BLaER1 treated with 17β-estradiol and CSF1 and Interleukin-3, amounts not matched to agents 10 nM and 100 nM (cell line): ENCODE results near the gene PSEN1.

Experiments used
- H3K27ac ChIP-seq, 11 experiments: shearing (Covaris generic); formaldehyde crosslinking; 2 replicates each; pipeline ENCODE4 v1.8.1; 2022
- H3K27me3 ChIP-seq, 11 experiments: shearing (Covaris generic); formaldehyde crosslinking; 2 replicates each; pipeline ENCODE4 v1.8.1; 2022
- H3K36me3 ChIP-seq, 11 experiments: shearing (Covaris generic); formaldehyde crosslinking; 2 replicates each; pipeline ENCODE4 v1.8.1; 2022
- H3K4me1 ChIP-seq, 10 experiments: shearing (Covaris generic); formaldehyde crosslinking; 2 replicates each; pipeline ENCODE4 v1.8.1; 2022
- H3K4me2 ChIP-seq, 11 experiments: shearing (Covaris generic); formaldehyde crosslinking; 2 replicates each; pipeline ENCODE4 v1.8.1; 2022
- H3K4me3 ChIP-seq, 10 experiments: shearing (Covaris generic); formaldehyde crosslinking; 2 replicates each; pipeline ENCODE4 v1.8.1; 2022
- H3K9ac ChIP-seq, 11 experiments: shearing (Covaris generic); formaldehyde crosslinking; 2 replicates each; pipeline ENCODE4 v1.8.1; 2022
- H3K9me3 ChIP-seq, 11 experiments: shearing (Covaris generic); formaldehyde crosslinking; replicated peaks in 1 of 11; 2 replicates each; pipeline ENCODE4 v1.8.1; 2022
- H4K20me1 ChIP-seq, 11 experiments: shearing (Covaris generic); formaldehyde crosslinking; 2 replicates each; pipeline ENCODE4 v1.8.1; 2022
- Cebpa-rat ChIP-seq, 11 experiments: shearing (Covaris generic); IDR thresholded peaks; 2 replicates each; pipeline ENCODE4 v1.8.1; 2022

Gene PSEN1

DNA sequence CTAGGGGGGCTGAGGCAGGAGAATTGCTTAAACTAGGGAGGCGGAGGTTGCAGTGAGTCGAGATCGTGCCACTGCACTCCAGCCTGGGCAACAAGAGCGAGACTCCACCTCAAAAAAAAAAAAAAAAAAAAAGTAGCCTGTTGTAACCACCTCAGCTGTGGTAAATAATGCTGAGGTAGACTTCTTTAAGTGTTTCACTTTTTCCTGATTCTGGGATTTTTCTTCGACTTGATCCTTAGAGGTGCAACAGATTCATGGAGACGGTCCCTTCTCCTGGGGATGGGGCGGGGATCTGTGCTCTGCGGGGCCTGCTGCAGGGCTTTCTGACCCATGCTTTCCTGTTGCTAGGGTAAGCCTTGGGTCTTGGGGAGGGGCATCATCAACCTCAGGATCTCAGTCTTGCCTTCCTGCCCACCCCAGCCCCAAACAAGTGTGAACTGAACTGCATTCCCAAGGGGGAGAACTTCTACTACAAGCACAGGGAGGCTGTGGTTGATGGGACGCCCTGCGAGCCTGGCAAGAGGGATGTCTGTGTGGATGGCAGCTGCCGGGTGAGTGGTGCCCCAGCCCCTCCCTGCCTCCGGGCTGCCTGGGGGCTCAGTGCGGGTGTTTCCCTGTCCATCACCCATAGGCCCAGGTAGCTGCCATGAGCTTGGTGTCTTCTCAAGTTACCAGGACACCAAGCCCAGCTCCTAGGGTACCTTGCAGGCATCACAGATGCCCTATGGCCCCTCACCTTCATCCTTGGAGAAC, 113.4 kb downstream of the PSEN1 start:
- Histone ChIP-seq H3K4me3 (no peak overlapping the region), H3K27me3 (peaks cover 7 to 32% (median 29%) of the 10 kb centered on the region in 11 experiments; a peak in 20 of 22 replicates), H3K9ac (peak overlapping the region in 2 of 11 experiments; percentile 3 to 31; a peak in 1 of 22 replicates), H3K27ac (no peak overlapping the region), H3K36me3 (no peaks in the 10 kb centered on the region), H3K4me1 (peaks cover 56 to 75% (median 71%) of the 10 kb centered on the region in 10 experiments), H3K9me3 (no peaks in the 10 kb centered on the region), H4K20me1 (peaks cover 0 to 19% (median 0%) of the 10 kb centered on the region in 11 experiments; a peak in 6 of 22 replicates), H3K4me2 (peak overlapping the region; percentile 73 to 98 (median 92); a peak in 21 of 22 replicates)
- no peak for TF ChIP-seq Cebpa-rat (IDR thresholded peaks at IDR 0.05)

DNA sequence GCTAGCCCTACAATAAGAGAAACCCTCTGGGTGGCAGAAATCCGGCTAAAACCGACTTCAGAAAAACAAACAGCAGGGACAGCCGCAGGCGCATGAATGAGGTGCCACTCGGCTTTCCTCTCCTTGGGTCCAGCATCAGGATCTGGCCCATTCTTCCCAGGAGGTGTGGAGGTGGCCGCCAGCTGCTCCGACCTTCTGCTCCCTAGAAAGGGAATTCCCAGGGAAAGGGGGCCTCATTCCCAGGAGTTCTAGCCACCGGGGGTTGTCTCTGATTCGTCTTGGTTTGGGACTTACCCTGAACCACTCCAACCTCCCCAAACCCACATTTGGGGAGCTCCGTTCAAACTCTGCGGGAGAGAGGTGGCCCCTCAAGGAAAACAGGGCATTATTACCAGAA, 114.0 kb downstream of the PSEN1 start:
- Histone ChIP-seq H3K9ac (peak overlapping the region in 2 of 11 experiments; percentile 3 to 31; a peak in 1 of 22 replicates), H4K20me1 (peaks cover 0 to 14% (median 0%) of the 10 kb centered on the region in 11 experiments; a peak in 5 of 22 replicates), H3K4me2 (peak overlapping the region; percentile 73 to 98 (median 92); a peak in 21 of 22 replicates), H3K36me3 (no peaks in the 10 kb centered on the region), H3K9me3 (no peaks in the 10 kb centered on the region), H3K4me3 (no peak overlapping the region), H3K4me1 (peaks cover 53 to 69% (median 66%) of the 10 kb centered on the region in 10 experiments), H3K27ac (no peak overlapping the region), H3K27me3 (peaks cover 4 to 26% (median 24%) of the 10 kb centered on the region in 11 experiments; a peak in 20 of 22 replicates)
- no peak for TF ChIP-seq Cebpa-rat (IDR thresholded peaks at IDR 0.05)

- no peak overlapping the region for H3K4me3 ChIP-seq
- no peaks in the 10 kb centered on the region for H3K9me3 ChIP-seq
- peak overlapping the region in 10 of 11 experiments; percentile 73 to 98 (median 92); a peak in 19 of 22 replicates for H3K4me2 ChIP-seq
- H3K27ac ChIP-seq, result no peak overlapping the region
- H3K36me3 ChIP-seq, result no peaks in the 10 kb centered on the region
- H4K20me1 ChIP-seq, result peaks cover 0 to 14% (median 0%) of the 10 kb centered on the region in 11 experiments; a peak in 4 of 22 replicates
- H3K27me3 ChIP-seq, result peaks cover 0 to 20% (median 17%) of the 10 kb centered on the region in 11 experiments; a peak in 20 of 22 replicates
- no peak for TF ChIP-seq Cebpa-rat (IDR thresholded peaks at IDR 0.05)
- 0 out of 22 replicates have a peak overlapping the region, but pooled peaks of 1 of the 11 experiments have one; percentile 31 for H3K9ac ChIP-seq
- H3K4me1 ChIP-seq, result peaks cover 49 to 67% (median 60%) of the 10 kb centered on the region in 10 experiments
Measured at GRCh38 chr14:73250781-73251500, 114.6 kb downstream of the PSEN1 start.

DNA sequence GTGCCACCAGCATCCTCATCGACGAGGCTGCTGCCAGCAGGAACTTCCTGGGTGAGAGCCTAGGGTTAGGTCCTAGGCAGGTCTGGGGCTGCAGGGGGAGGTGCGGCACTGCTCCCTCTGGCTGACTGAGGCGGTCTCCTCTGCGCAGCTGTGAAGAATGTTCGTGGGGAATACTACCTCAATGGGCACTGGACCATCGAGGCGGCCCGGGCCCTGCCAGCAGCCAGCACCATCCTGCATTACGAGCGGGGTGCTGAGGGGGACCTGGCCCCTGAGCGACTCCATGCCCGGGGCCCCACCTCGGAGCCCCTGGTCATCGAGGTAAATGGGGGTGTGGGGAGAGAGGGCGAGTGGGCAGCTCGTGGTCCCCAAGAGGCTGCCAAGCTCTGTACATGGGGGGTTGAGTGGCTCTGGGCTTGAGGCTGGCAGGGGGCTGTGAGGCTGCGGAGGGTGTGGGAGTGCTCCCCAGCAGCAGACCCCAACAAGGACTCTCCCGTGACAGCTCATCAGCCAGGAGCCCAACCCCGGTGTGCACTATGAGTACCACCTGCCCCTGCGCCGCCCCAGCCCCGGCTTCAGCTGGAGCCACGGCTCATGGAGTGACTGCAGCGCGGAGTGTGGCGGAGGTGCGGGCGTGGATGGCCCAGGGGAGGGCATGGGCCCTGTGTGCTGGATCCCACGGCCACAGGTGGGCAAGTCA, 115.4 kb downstream of the PSEN1 start:
- H3K4me3 ChIP-seq, result no peak overlapping the region
- peaks cover 0 to 13% (median 10%) of the 10 kb centered on the region in 11 experiments; a peak in 19 of 22 replicates for H3K27me3 ChIP-seq
- H3K4me1 ChIP-seq, result peaks cover 44 to 59% (median 52%) of the 10 kb centered on the region in 10 experiments
- no peak for TF ChIP-seq Cebpa-rat (IDR thresholded peaks at IDR 0.05)
- peak overlapping the region in 8 of 11 experiments; percentile 73 to 97 (median 90); a peak in 16 of 22 replicates for H3K4me2 ChIP-seq
- H3K27ac ChIP-seq, result no peak overlapping the region
- H4K20me1 ChIP-seq, result peaks cover 0 to 14% (median 0%) of the 10 kb centered on the region in 11 experiments; a peak in 3 of 22 replicates
- H3K9ac ChIP-seq, result no peak overlapping the region
- H3K9me3 ChIP-seq, result no peaks in the 10 kb centered on the region
- H3K36me3 ChIP-seq, result no peaks in the 10 kb centered on the region

DNA sequence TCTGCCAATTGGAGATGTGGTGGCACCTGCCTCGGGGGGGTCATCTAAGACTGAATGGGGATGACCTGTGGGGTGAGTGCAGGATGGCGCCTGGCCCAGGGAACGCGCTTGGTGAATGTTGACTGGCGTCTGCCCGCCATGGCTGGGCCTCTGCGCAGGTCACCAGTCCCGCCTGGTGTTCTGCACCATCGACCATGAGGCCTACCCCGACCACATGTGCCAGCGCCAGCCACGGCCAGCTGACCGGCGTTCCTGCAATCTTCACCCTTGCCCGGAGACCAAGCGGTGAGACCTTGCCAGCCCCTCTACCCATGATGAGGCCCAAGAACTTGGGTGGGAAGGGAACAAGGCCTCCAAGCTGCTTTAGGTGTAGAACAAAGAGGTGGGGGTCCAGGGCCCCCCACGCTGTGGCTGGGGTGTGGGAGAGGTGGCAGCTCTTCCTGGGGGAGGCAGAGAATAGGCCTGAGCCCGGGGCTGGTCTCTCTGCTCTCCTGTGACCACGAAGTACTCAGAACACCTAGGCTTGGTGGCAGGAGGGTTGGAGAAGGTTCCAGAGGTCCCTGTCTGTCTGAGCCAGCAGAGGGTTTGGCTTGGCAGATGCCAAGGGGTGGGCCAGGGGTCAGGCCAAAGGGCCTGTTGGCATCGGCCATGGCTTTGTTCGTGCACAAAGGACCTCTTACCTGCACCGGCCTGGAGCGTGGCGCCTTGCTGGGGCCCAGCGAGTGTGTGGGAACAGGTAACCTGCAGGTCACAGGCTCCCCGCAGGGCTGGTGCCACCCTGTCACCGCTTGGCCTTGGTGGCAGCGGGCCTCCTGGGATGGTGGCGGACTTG, 116.4 kb downstream of the PSEN1 start:
- no peaks in the 10 kb centered on the region for H3K36me3 ChIP-seq
- H3K4me1 ChIP-seq, result peaks cover 34 to 49% (median 42%) of the 10 kb centered on the region in 10 experiments
- H3K4me2 ChIP-seq, result no peak overlapping the region
- H3K4me3 ChIP-seq, result no peak overlapping the region
- H4K20me1 ChIP-seq, result peaks cover 0 to 14% (median 0%) of the 10 kb centered on the region in 11 experiments; a peak in 2 of 22 replicates
- TF ChIP-seq Cebpa-rat (IDR thresholded peaks at IDR 0.05), result no peak
- H3K9ac ChIP-seq, result no peak overlapping the region
- no peaks in the 10 kb centered on the region for H3K9me3 ChIP-seq
- peaks cover 0 to 2% (median 0%) of the 10 kb centered on the region in 11 experiments; a peak in 4 of 22 replicates for H3K27me3 ChIP-seq
- no peak overlapping the region for H3K27ac ChIP-seq

DNA sequence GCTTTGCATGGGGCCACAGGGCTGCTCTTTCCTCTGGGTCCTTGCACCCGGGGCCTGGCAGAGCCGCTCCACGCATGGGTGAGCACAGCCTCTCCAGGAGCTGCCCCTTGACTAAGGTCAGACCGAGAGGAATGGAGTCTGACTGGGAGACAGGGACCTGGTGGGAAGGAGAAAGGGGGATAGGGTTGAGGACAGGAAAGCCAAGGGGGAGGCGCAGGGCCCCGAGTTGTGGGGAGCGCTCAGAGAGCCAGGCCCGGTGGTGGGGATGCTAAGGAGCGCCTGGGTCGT, 117.0 kb downstream of the PSEN1 start:
- no peaks in the 10 kb centered on the region for H3K9me3 ChIP-seq
- no peak overlapping the region for H3K4me3 ChIP-seq
- H3K9ac ChIP-seq, result no peak overlapping the region
- no peak overlapping the region for H3K27ac ChIP-seq
- no peaks in the 10 kb centered on the region for H3K27me3 ChIP-seq
- no peak overlapping the region for H3K4me2 ChIP-seq
- H4K20me1 ChIP-seq, result peaks cover 0 to 14% (median 0%) of the 10 kb centered on the region in 11 experiments; a peak in 2 of 22 replicates
- peaks cover 28 to 43% (median 37%) of the 10 kb centered on the region in 10 experiments for H3K4me1 ChIP-seq
- no peak for TF ChIP-seq Cebpa-rat (IDR thresholded peaks at IDR 0.05)
- no peaks in the 10 kb centered on the region for H3K36me3 ChIP-seq

GRCh38 chr14:73253721-73254120, 117.4 kb downstream of the PSEN1 start:
- H3K9me3 ChIP-seq, result no peaks in the 10 kb centered on the region
- no peak overlapping the region for H3K4me2 ChIP-seq
- no peaks in the 10 kb centered on the region for H3K36me3 ChIP-seq
- H3K4me1 ChIP-seq, result peaks cover 24 to 39% (median 33%) of the 10 kb centered on the region in 10 experiments
- no peak overlapping the region for H3K9ac ChIP-seq
- peaks cover 0 to 14% (median 0%) of the 10 kb centered on the region in 11 experiments; a peak in 2 of 22 replicates for H4K20me1 ChIP-seq
- H3K27ac ChIP-seq, result no peak overlapping the region
- no peak for TF ChIP-seq Cebpa-rat (IDR thresholded peaks at IDR 0.05)
- H3K27me3 ChIP-seq, result no peaks in the 10 kb centered on the region
- no peak overlapping the region for H3K4me3 ChIP-seq
